SK-N-MC (cell line): ENCODE results near the gene CERS4.

Experiments used
- EZH2 ChIP-seq: fragments of 200-600 bp; sonication (generic); IDR thresholded peaks from one replicate; pipeline ENCODE4 v1.6.1; 2017; ENCODE audit warnings: antibody characterized with exemption
- POLR2AphosphoS5 ChIP-seq: IDR thresholded peaks from 2 replicates; pipeline ENCODE4 v1.6.1; 2012; ENCODE audit warnings: mild to moderate bottlenecking, low read depth, low read length, borderline replicate concordance

- no peak for TF ChIP-seq EZH2
- no peak for TF ChIP-seq POLR2AphosphoS5
Observed at GRCh38 chr19:8305798-8306197, 96.6 kb downstream of the CERS4 start.
